Neuronal stem cell (in vitro differentiated cells): ENCODE data around the gene SFTPA1.
"Not testable (repeated sequence)": the region's sequence is repeated elsewhere in the genome, so short reads cannot be mapped to it uniquely, and the experiment has no call there.

Experiments used
- DNase-seq: peaks from one replicate; pipeline ENCODE4 v3.0.0-alpha.2; 2013; ENCODE audit warnings: low spot score
- H2AFZ ChIP-seq: one replicate; pipeline ENCODE4 v1.6.1; 2013; ENCODE audit warnings: mild to moderate bottlenecking, low read length, inconsistent platforms
- H2AK5ac ChIP-seq: 2 replicates; pipeline ENCODE4 v1.6.1; 2013; ENCODE audit warnings: low read depth, mild to moderate bottlenecking, inconsistent platforms, low read length, moderate library complexity, mixed read lengths
- H2BK120ac ChIP-seq: 2 replicates; pipeline ENCODE4 v1.6.1; 2013; ENCODE audit warnings: low read depth, mild to moderate bottlenecking, inconsistent platforms, low read length, moderate library complexity, mixed read lengths
- H2BK12ac ChIP-seq: one replicate; pipeline ENCODE4 v1.6.1; 2013; ENCODE audit warnings: low read length, inconsistent platforms
- H2BK15ac ChIP-seq: 2 replicates; pipeline ENCODE4 v1.6.1; 2013; ENCODE audit warnings: mild to moderate bottlenecking, low read length, inconsistent platforms, mixed read lengths
- H2BK5ac ChIP-seq: one replicate; pipeline ENCODE4 v1.6.1; 2013; ENCODE audit warnings: inconsistent platforms, mild to moderate bottlenecking, low read length, moderate library complexity
- H3K14ac ChIP-seq: one replicate; pipeline ENCODE4 v1.6.1; 2013; ENCODE audit warnings: low read length, inconsistent platforms
- H3K18ac ChIP-seq: 2 replicates; pipeline ENCODE4 v1.6.1; 2013; ENCODE audit warnings: low read length, inconsistent platforms
- H3K23ac ChIP-seq: 2 replicates; pipeline ENCODE4 v1.6.1; 2013; ENCODE audit warnings: low read depth, mild to moderate bottlenecking, mixed read lengths, low read length, inconsistent platforms; ENCODE audit not compliant: poor library complexity
- H3K27ac ChIP-seq: replicated peaks from 3 replicates; pipeline ENCODE4 v1.5.1; 2013; ENCODE audit warnings: low read length, inconsistent platforms
- H3K27me3 ChIP-seq, 3 experiments: 2 replicates each; pipeline ENCODE4 v1.6.1; 2013; ENCODE audit warnings: low read length in 3 of 3, mild to moderate bottlenecking in 2 of 3, inconsistent platforms in 1 of 3, low read depth in 1 of 3, mixed read lengths in 1 of 3, moderate library complexity in 1 of 3; ENCODE audit not compliant: control insufficient read depth in 3 of 3, insufficient read depth in 3 of 3
- H3K36me3 ChIP-seq, 2 donors: replicated peaks in 1 of 2; 2 replicates each; pipeline ENCODE4 v1.6.1; 2013; ENCODE audit warnings: low read length in 2 of 2; ENCODE audit not compliant: control insufficient read depth in 2 of 2, insufficient read depth in 2 of 2
- H3K4ac ChIP-seq: 2 replicates; pipeline ENCODE4 v1.6.1; 2013; ENCODE audit warnings: inconsistent platforms, mild to moderate bottlenecking, low read length, moderate library complexity
- H3K4me1 ChIP-seq, 2 donors: 1 replicate in 1 of 2; 2 replicates in 1 of 2; pipeline ENCODE4 v1.6.1; 2013; ENCODE audit warnings: low read length in 2 of 2, low read depth in 1 of 2; ENCODE audit not compliant: control insufficient read depth in 2 of 2, insufficient read depth in 1 of 2
- H3K4me2 ChIP-seq: one replicate; pipeline ENCODE4 v1.6.1; 2013; ENCODE audit warnings: mild to moderate bottlenecking, low read length, inconsistent platforms; ENCODE audit not compliant: insufficient read depth, poor library complexity, severe bottlenecking
- H3K4me3 ChIP-seq, 2 donors: 2 replicates each; pipeline ENCODE4 v1.5.1; 2013; ENCODE audit warnings: low read length in 2 of 2, mild to moderate bottlenecking in 2 of 2, inconsistent platforms in 1 of 2, moderate library complexity in 1 of 2
- H3K79me1 ChIP-seq: one replicate; pipeline ENCODE4 v1.6.1; 2013; ENCODE audit warnings: low read depth, mild to moderate bottlenecking, inconsistent platforms, low read length, moderate library complexity
- H3K9ac ChIP-seq: one replicate; pipeline ENCODE4 v1.6.1; 2013; ENCODE audit warnings: mild to moderate bottlenecking, low read depth, low read length, inconsistent platforms; ENCODE audit not compliant: poor library complexity
- H3K9me3 ChIP-seq, 2 donors: replicated peaks in 1 of 2; 2 replicates each; pipeline versions ENCODE3 to v1.6.1; 2013; ENCODE audit warnings: low read length in 2 of 2, mild to moderate bottlenecking in 2 of 2, inconsistent platforms in 1 of 2, low read depth in 1 of 2, mixed read lengths in 1 of 2, moderate library complexity in 1 of 2; ENCODE audit not compliant: control insufficient read depth in 2 of 2, insufficient read depth in 1 of 2
- H4K8ac ChIP-seq: one replicate; pipeline ENCODE4 v1.6.1; 2013; ENCODE audit warnings: low read depth, mild to moderate bottlenecking, inconsistent platforms, low read length, moderate library complexity
- H4K91ac ChIP-seq: one replicate; pipeline ENCODE4 v1.6.1; 2013; ENCODE audit warnings: low read length, low read depth, mild to moderate bottlenecking, inconsistent platforms; ENCODE audit not compliant: poor library complexity
- WGBS, 2 donors: extraction: QIAGEN DNeasy Blood & Tissue Kit; methylation state at CpG; one replicate each; pipeline ENCODE4 v1.1.7; 2013; ENCODE audit warnings: missing lambda C conversion rate in 2 of 2, mixed read lengths in 1 of 2; ENCODE audit not compliant: insufficient read length in 2 of 2, insufficient replicate concordance in 1 of 2; ENCODE audit errors: extremely low coverage in 2 of 2; 5-methylcytosine and 5-hydroxymethylcytosine counted together

SFTPA1 gene

DNA sequence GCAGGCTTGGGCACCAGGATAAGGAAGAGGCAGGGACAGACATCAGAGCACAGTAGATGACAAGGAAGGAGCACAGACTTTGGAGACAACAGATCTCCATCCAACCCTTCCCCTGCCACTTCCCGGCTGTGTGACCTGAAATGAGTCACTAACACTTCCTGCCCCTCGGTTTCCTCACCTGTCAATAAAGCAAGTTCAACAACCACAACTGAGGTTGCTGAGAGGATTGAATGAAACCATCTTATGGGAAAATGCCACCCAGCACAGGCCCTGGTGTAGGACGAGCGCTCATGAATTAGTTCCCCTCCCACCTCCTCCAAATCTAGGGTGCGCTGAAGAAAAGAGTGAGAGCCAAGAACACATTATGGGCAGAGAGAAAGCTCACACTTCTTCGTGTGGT lies 27.8 kb upstream of the SFTPA1 start:
- not testable (repeated sequence) for H3K4ac ChIP-seq, H2BK12ac ChIP-seq, H3K27me3 ChIP-seq, H3K79me1 ChIP-seq, H2BK120ac ChIP-seq, H2AK5ac ChIP-seq, H4K8ac ChIP-seq, H3K23ac ChIP-seq, H3K36me3 ChIP-seq, H4K91ac ChIP-seq, H2AFZ ChIP-seq, H3K18ac ChIP-seq, DNase-seq, H3K9me3 ChIP-seq, H3K4me2 ChIP-seq, H3K4me1 ChIP-seq, H2BK15ac ChIP-seq, H3K14ac ChIP-seq, H3K27ac ChIP-seq, H2BK5ac ChIP-seq, H3K4me3 ChIP-seq, H3K9ac ChIP-seq
- WGBS, 2 donors: no CpG with 5 or more reads among the region's 6 CpGs

DNA sequence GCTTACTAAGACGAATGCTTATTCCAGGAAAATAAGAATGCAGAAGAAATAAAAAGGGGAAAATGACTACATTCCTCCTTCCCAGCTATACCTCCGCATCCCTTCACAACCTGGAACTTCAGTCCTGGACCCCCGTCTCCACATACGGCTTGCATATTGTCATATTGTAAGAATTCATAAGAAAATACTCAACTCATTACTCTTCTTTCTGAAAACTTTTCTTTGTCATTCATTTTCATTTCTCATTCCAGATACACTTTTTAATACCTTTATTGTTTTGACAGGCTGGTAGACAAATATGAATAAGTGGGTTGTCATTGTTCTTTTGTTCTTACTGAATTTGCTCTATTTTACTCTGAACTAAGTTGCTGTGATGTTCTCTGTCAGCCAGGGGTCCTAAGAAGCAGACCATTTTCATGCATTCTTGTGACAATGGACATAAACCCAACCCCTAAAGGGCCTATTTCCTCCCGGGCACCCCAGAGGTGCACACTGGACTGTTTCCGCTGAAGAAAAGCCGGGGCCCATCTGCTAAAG lies 27.2 kb upstream of the SFTPA1 start:
- H3K23ac ChIP-seq: no peak overlapping the region
- no CpG with 5 or more reads among the region's 7 CpGs for WGBS, 2 donors
- no peak overlapping the region for H2BK12ac ChIP-seq
- H3K9me3 ChIP-seq: no peaks in the 10 kb centered on the region
- H4K8ac ChIP-seq: no peak overlapping the region
- H3K4me2 ChIP-seq: no peak overlapping the region
- no peak overlapping the region for H4K91ac ChIP-seq
- no peaks in the 10 kb centered on the region for H3K36me3 ChIP-seq
- no peak overlapping the region for H3K4me3 ChIP-seq
- no peak for DNase-seq
- no peak overlapping the region for H3K14ac ChIP-seq
- H2BK15ac ChIP-seq: no peak overlapping the region
- H2AK5ac ChIP-seq: no peak overlapping the region
- H3K27ac ChIP-seq: no peak overlapping the region
- H3K9ac ChIP-seq: no peak overlapping the region
- H3K79me1 ChIP-seq: no peaks in the 10 kb centered on the region
- H2BK5ac ChIP-seq: no peak overlapping the region
- no peak overlapping the region for H2BK120ac ChIP-seq
- peaks cover 0 to 4% (median 0%) of the 10 kb centered on the region in 3 experiments for H3K27me3 ChIP-seq
- H2AFZ ChIP-seq: no peak overlapping the region
- no peak overlapping the region for H3K18ac ChIP-seq
- H3K4ac ChIP-seq: no peak overlapping the region
- peaks cover 0 to 1% of the 10 kb centered on the region in 2 donors for H3K4me1 ChIP-seq

DNA sequence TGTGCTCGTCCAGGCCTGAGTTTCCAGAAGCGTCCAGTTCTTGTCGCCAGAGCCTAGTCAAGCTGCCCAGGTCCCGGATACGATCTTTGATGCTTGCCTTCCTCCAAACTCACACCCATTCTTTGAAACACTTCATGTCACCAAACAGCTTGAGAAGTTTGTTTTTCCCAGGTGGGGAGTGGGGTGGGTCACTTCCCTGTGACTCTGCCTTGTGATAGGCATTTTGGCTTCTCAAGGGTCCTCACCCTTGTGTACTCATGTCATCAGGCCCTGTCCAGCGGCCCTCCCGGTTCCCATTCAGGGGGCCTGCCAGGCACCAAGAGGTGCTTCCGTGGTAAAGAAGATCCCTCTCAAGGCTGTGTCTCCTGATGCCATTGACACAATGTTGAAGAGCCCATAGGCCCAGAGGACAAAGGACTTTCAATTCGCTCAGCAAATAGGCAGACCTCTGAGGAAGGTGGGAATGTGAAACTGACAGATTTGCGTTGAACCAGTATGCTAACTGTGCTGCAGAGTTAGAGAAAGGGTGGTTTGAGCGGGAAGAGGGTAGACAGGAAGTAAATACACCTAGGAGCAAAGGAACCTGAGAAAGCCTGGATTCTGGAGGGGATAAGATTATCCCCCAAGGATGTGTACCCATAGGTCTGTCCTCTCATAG lies 24.7 kb upstream of the SFTPA1 start:
- H4K8ac ChIP-seq: no peak overlapping the region
- H4K91ac ChIP-seq: no peak overlapping the region
- no peak overlapping the region for H2BK5ac ChIP-seq
- H2BK120ac ChIP-seq: no peak overlapping the region
- no peaks in the 10 kb centered on the region for H3K36me3 ChIP-seq
- no peak overlapping the region for H3K23ac ChIP-seq
- H3K4me2 ChIP-seq: no peak overlapping the region
- H3K14ac ChIP-seq: no peak overlapping the region
- H3K79me1 ChIP-seq: no peaks in the 10 kb centered on the region
- H2BK12ac ChIP-seq: no peak overlapping the region
- no peak overlapping the region for H3K4me3 ChIP-seq
- DNase-seq: no peak
- peaks cover 0 to 4% (median 0%) of the 10 kb centered on the region in 3 experiments for H3K27me3 ChIP-seq
- H3K18ac ChIP-seq: no peak overlapping the region
- no peaks in the 10 kb centered on the region for H3K9me3 ChIP-seq
- no peak overlapping the region for H2AFZ ChIP-seq
- peaks cover 0 to 1% of the 10 kb centered on the region in 2 donors for H3K4me1 ChIP-seq
- WGBS, 2 donors: no CpG with 5 or more reads among the region's 11 CpGs
- no peak overlapping the region for H3K9ac ChIP-seq
- no peak overlapping the region for H2BK15ac ChIP-seq
- H3K27ac ChIP-seq: no peak overlapping the region
- H3K4ac ChIP-seq: no peak overlapping the region
- no peak overlapping the region for H2AK5ac ChIP-seq

GRCh38 chr10:79586933-79587332 lies 23.8 kb upstream of the SFTPA1 start:
- Histone ChIP-seq H3K4ac (no peak overlapping the region), H3K27ac (no peak overlapping the region), H2BK12ac (no peak overlapping the region), H3K79me1 (no peaks in the 10 kb centered on the region), H2AFZ (no peak overlapping the region), H3K9me3 (no peaks in the 10 kb centered on the region), H2BK5ac (no peak overlapping the region), H4K8ac (no peak overlapping the region), H3K27me3 (peaks cover 0 to 4% (median 0%) of the 10 kb centered on the region in 3 experiments), H2AK5ac (no peak overlapping the region), H3K36me3 (no peaks in the 10 kb centered on the region), H2BK15ac (no peak overlapping the region), H3K18ac (no peak overlapping the region), H3K4me1 (peaks cover 0 to 1% of the 10 kb centered on the region in 2 donors), H3K9ac (no peak overlapping the region), H4K91ac (no peak overlapping the region), H3K4me2 (no peak overlapping the region), H3K23ac (no peak overlapping the region), H2BK120ac (no peak overlapping the region), H3K14ac (no peak overlapping the region), H3K4me3 (no peak overlapping the region)
- DNase-seq: no peak
- WGBS, 2 donors: no CpG with 5 or more reads among the region's 2 CpGs
